ENCODE data around the gene GPR15LG.
"Not testable (repeated sequence)": the region's sequence is repeated elsewhere in the genome, so short reads cannot be mapped to it uniquely, and the experiment has no call there.

DNA sequence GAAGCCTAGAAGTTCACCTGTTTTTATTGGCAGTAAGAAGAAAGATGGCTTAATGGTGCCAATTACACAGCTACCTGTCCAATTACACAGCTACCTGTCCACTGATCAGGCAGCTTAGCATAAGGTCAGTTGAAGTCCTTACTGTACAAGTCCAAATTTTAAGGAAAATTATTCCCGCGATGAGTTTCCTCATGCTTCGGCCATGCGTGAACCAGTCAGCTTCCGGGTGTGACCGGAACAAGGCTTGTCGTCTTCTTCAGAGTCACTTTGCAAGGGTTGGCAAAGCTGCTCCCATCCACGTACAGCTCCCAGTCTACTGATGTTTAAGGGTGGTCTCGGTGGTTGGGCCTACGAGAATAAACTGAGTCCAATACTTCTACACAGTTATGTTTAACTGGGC, 5.2 kb upstream of the GPR15LG start:
- TF ChIP-seq, protein P1, sequence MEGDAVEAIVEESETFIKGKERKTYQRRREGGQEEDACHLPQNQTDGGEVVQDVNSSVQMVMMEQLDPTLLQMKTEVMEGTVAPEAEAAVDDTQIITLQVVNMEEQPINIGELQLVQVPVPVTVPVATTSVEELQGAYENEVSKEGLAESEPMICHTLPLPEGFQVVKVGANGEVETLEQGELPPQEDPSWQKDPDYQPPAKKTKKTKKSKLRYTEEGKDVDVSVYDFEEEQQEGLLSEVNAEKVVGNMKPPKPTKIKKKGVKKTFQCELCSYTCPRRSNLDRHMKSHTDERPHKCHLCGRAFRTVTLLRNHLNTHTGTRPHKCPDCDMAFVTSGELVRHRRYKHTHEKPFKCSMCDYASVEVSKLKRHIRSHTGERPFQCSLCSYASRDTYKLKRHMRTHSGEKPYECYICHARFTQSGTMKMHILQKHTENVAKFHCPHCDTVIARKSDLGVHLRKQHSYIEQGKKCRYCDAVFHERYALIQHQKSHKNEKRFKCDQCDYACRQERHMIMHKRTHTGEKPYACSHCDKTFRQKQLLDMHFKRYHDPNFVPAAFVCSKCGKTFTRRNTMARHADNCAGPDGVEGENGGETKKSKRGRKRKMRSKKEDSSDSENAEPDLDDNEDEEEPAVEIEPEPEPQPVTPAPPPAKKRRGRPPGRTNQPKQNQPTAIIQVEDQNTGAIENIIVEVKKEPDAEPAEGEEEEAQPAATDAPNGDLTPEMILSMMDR (conservative IDR thresholded peaks at IDR 0.05; ENCODE audit: low read depth in 2 of 2) = not testable (repeated sequence)
- TF ChIP-seq, protein P2, sequence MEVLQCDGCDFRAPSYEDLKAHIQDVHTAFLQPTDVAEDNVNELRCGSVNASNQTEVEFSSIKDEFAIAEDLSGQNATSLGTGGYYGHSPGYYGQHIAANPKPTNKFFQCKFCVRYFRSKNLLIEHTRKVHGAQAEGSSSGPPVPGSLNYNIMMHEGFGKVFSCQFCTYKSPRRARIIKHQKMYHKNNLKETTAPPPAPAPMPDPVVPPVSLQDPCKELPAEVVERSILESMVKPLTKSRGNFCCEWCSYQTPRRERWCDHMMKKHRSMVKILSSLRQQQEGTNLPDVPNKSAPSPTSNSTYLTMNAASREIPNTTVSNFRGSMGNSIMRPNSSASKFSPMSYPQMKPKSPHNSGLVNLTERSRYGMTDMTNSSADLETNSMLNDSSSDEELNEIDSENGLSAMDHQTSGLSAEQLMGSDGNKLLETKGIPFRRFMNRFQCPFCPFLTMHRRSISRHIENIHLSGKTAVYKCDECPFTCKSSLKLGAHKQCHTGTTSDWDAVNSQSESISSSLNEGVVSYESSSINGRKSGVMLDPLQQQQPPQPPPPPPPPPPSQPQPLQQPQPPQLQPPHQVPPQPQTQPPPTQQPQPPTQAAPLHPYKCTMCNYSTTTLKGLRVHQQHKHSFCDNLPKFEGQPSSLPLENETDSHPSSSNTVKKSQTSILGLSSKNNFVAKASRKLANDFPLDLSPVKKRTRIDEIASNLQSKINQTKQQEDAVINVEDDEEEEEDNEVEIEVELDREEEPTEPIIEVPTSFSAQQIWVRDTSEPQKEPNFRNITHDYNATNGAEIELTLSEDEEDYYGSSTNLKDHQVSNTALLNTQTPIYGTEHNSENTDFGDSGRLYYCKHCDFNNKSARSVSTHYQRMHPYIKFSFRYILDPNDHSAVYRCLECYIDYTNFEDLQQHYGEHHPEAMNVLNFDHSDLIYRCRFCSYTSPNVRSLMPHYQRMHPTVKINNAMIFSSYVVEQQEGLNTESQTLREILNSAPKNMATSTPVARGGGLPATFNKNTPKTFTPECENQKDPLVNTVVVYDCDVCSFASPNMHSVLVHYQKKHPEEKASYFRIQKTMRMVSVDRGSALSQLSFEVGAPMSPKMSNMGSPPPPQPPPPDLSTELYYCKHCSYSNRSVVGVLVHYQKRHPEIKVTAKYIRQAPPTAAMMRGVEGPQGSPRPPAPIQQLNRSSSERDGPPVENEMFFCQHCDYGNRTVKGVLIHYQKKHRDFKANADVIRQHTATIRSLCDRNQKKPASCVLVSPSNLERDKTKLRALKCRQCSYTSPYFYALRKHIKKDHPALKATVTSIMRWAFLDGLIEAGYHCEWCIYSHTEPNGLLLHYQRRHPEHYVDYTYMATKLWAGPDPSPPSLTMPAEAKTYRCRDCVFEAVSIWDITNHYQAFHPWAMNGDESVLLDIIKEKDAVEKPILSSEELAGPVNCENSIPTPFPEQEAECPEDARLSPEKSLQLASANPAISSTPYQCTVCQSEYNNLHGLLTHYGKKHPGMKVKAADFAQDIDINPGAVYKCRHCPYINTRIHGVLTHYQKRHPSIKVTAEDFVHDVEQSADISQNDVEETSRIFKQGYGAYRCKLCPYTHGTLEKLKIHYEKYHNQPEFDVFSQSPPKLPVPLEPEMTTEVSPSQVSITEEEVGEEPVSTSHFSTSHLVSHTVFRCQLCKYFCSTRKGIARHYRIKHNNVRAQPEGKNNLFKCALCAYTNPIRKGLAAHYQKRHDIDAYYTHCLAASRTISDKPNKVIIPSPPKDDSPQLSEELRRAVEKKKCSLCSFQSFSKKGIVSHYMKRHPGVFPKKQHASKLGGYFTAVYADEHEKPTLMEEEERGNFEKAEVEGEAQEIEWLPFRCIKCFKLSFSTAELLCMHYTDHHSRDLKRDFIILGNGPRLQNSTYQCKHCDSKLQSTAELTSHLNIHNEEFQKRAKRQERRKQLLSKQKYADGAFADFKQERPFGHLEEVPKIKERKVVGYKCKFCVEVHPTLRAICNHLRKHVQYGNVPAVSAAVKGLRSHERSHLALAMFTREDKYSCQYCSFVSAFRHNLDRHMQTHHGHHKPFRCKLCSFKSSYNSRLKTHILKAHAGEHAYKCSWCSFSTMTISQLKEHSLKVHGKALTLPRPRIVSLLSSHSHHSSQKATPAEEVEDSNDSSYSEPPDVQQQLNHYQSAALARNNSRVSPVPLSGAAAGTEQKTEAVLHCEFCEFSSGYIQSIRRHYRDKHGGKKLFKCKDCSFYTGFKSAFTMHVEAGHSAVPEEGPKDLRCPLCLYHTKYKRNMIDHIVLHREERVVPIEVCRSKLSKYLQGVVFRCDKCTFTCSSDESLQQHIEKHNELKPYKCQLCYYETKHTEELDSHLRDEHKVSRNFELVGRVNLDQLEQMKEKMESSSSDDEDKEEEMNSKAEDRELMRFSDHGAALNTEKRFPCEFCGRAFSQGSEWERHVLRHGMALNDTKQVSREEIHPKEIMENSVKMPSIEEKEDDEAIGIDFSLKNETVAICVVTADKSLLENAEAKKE (CRISPR knock-in tag; IDR thresholded peaks at IDR 0.05) = not testable (repeated sequence)
- TF ChIP-seq EZH2phosphoT487 (IDR thresholded peaks at IDR 0.05; ENCODE audit: unreplicated experiment); POLR2AphosphoS5 (IDR thresholded peaks at IDR 0.05; ENCODE audit: low read depth); CREB1 (CRISPR knock-in tag; IDR thresholded peaks at IDR 0.05; ENCODE audit: low read depth); JUNB (IDR thresholded peaks at IDR 0.05; ENCODE audit: unreplicated experiment): not testable (repeated sequence)
